ENCODE data around the gene SLC35D1.

- TF ChIP-seq CTCF (conservative IDR thresholded peaks at IDR 0.05), result no peak
- no peak for TF ChIP-seq ZFX (IDR thresholded peaks at IDR 0.05)
Measured at GRCh38 chr1:67062412-67062811, 8.5 kb upstream of the SLC35D1 start.
